GM21576 (cell line): ENCODE results near the gene KIAA1755.

Experiments
- ATAC-seq: cut with Tn5 transposase; IDR thresholded peaks from one replicate; pipeline ENCODE4 v1.9.1; 2021; ENCODE audit warnings: mild to moderate bottlenecking, moderate library complexity; ENCODE audit not compliant: unreplicated experiment

Gene KIAA1755

DNA sequence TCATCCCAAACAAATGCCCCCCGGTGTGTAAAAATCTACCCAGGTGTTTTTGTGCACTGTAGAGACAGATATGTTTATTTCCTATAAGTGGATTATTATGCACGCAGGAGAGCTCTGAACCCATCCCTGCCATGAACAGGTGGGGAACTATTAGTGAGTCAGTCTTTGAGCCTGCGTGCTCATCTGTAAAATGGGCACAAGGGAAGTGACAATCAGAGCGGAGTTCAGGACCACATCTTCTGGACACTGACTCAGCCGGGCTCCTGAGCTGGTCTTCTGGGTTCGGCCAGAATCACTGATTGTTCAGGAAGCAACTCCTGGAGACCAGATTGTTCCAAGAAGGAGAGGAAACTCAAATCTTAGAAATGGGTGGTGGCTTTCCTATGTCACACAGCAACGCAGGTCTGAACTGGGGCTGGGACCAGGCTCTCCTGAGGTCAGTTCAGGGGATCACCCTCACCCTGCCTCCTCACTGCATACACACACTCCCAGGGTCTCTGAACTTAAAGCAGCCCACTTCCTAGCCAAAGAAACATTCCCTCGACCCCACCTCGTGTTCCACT is 68.1 kb downstream of the KIAA1755 start:
- no peak for ATAC-seq

DNA sequence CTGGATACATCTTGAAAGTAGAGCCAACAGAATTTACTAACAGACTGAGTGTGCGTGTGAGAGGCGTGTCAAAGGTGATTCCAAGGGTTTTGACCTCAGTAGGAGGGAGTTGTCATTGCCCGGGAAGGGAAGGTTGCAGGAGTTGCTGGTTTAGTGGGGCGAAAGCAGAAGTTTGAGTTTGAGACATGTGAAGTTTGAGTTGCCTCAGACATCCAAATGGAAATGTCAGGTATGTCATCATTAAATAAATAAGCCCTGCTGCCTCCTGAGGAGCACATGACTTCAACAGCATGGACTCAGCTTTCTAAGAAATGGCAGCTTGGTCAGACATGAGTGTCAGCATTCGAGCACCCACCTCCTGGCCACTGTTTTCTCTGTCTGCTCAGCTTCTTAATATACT is 68.9 kb downstream of the KIAA1755 start:
- no peak for ATAC-seq

DNA sequence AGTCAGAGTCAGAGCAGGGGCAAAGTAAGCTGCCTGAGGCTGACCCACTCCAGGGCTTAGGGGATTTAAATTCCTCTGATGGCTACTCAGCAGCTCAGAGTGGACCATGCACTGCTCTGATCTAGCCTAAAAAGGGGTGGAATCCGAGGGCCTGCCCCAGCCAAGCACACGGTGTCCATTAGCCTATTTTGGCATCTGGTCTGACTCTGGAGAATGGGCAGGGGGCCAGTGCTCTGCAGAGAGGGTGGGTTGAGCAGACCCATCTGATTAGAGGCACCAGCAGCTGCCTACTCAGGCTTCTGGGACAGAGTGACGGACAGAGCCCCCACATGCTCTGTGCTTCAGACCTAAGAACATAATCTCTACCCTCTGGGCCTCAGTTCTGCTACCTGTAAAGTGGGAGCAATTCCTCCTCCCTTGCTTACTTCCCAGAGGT is 69.6 kb downstream of the KIAA1755 start:
- no peak for ATAC-seq

DNA sequence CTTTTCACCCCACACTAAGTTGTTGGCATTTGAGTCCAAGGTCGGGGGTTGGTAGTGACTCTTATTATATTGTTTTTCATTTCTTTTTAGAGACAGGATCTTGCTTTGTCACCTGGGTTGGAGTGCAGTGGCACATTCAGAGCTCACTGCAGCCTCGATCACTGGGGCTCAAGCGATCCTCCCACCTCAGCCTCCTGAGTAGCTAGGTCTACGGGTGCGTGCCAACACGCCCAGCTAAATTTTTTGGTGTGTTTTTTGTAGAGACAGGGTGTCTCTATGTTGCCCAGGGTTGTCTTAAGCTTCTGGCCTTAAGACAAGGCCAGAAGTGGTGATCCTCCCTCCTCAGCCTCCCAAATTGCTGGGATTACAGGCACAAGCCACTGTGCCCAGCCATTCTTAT is 70.4 kb downstream of the KIAA1755 start:
- no peak for ATAC-seq

DNA sequence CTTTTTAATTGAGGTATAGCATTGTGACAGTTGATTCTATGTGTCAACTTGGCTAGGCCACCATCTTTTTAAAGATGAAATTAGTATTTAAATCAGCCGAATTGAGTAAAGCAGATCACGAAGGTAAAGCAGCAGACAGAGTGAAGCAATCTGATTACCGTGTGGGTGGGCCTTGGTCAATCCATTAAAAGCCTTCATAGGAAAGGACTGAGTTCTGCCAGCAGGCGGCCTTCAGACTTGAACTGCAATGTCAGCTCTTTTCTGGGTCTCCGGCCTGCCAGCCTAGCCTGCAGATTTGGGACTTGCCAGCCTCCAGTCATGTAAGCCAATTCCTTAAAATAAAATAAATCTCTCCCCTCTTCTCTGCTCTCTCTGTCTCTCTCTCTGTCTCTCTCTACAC is 73.0 kb downstream of the KIAA1755 start:
- ATAC-seq: no peak

DNA sequence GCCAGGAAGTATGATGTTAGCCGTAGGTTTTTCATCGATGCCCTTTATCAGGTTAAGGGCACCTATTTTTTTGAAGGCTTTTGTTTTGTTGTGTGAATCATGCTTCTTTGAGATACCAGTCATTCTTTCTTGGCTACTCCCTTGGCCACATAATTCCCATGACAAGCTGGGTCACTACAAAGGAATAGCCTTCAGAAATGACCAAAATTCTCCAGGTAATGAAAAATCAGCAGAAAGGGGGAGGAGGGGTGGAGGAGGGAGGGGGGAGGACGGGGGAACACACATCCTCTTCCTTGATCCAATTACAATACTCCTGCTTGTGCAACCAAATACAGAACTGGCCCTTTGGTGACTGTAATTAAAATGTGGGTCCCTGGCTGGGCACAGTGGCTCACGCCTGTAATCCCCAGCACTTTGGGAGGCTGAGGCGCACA is 73.7 kb downstream of the KIAA1755 start:
- no peak for ATAC-seq

DNA sequence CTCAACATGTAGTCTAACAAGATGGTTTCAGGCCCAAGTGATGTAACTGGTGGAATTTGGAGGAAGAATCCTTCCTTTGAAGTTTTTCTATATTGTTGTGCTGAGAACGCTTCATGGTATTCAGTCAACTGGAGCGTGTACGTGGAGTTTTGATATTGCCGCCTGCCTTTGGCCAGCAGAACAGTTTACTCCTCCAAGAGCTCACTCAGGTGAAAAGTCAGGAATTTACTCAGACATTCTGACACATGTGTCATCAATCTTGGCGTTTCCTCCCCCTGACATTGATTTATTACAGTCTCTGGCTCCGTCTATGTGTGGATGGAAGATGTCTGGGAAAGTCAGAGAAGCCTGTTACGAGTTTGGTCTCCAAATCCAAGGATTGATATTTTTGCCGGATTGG is 76.4 kb downstream of the KIAA1755 start:
- ATAC-seq: no peak

DNA sequence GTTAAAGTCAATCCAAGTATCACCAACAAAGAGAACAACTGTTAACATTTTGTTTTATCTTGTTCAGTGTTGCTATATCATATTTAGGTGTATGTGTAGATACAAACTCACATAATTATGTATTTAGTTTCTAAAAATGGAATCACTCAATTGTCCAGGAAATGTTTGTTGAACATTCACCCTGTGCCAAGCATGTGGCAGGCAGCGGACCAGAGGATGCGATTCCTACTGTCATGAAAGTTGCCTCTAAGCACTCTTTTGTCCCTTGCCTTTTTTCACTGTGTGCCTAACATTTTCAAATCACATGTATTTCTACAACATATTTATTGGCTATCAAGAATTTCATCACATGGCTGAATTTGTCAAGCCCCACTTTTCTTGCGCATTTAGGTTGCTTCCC is 78.6 kb downstream of the KIAA1755 start:
- no peak for ATAC-seq

DNA sequence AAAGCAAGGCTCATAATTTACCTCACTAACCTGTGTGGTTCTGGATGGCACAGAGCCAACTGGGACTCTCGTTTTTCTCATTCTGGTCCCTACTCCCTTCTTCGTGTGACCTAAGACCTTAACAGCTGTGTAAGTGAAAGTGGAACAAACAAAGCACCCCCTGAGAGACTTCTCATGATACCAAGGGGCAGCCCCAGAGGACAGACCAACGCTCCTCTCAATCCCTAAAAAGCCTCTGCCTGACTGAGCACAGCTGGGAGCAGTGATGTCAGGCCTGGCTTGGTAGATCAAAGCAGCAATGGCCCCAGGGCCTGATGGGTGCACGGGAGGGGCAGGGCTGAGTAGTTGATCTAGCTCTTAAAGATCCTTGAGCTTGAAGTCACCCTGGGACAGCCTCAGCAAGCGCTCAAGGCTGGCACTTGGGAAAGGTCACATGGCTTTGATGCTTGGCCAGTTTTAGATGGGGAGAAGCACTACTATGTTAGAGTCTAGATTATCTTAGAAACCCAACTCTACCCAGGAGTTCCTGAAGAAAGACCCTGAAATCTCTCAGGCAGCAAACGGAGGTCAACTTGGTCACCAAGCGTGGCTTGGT is 79.2 kb downstream of the KIAA1755 start:
- peak; percentile 55 for ATAC-seq

DNA sequence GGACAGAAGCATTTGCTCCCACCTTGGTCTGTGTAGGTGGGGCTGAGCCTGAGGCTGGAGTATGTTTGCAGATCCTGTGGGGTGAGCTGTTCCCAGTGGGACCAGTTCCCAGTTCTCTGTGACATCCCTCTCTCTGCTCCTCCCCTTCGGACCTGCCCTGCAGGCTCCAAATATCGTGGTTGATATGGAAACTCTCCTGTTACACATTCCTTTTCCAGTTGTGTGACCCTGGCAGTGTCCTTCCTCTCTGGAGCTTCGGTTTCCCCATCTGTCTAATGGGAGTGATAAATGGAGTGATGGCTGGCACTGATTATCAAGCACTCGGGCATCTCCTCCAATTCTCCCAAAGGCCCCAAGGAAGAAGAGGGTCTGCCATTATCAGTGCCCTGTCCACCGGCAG is 79.8 kb downstream of the KIAA1755 start:
- no peak for ATAC-seq

DNA sequence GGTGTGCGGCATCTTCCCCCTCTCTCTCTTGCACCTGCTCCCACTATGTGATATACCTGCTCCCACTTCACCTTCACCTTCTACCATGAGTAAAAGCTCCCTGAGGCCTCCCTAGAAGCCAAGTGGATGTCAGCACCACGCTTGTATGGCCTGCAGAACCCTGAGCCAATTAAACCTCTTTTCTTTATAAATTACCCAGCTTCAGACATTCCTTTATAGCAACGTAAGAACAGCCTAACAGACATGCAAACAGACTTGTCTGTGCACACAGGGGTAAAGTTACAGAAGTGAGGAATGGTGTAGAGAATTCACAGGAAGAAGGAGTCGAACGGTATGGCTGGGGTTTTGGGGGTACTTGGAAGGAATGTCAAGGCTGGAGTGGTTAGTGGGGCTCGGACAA is 80.7 kb downstream of the KIAA1755 start:
- ATAC-seq: no peak

DNA sequence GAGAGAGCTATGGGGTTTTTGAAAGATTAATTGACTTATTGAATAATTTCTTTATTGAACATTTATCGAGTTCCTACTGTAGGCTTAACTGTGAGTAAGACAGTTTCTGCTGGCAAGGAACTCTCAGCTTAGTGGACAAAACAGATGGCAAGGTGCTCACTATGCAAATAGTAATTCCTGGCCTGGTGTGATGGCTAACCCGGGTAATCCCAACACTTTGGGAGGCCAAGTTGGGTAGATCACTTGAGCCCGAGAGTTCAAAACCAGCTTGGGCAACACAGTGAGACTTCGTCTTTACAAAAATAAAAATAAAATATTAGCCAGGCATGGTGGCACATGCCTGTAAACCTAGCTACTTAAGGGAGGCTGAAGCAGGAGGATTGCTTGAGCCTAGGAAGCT is 82.0 kb downstream of the KIAA1755 start:
- no peak for ATAC-seq

DNA sequence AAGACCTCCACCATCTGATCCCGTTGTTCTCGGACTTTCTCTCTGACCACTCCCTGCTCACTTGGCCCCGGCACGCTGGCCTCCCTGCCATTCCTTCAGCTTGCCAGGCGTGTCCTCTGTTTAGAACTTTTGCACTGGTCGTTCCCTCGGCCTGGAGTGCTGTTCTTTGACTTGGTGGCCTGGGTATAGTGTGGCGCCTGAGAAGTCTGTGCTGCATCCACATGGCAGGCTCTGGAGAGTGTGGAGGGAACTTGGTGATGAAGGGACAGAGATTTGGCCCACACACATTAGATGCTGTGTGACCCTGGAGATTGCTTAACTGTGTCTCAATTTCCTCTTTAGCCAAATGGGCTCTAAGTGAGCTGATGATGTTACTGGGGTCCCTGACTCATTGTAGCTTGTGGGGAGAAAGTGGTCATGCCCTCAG is 82.5 kb downstream of the KIAA1755 start:
- ATAC-seq: no peak

DNA sequence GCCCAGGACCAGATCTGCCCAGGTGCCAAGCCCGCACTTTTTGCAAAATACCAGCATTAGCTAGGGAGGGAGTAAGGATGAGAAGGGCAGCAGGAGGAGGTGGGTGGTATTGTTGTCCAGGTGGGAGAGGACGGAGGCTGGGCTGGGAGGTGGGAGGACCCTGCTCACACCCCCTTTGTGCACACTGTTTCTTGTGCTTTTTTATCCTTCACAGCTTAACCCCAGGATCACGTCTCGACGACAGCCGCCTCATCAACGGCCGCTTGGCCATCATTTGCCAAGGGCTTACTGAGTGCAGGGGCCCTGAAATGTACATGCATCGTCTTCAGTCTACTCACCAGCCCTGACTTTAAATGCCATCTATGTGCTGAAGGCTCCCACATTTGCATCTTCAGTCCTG is 83.3 kb downstream of the KIAA1755 start:
- no peak for ATAC-seq

DNA sequence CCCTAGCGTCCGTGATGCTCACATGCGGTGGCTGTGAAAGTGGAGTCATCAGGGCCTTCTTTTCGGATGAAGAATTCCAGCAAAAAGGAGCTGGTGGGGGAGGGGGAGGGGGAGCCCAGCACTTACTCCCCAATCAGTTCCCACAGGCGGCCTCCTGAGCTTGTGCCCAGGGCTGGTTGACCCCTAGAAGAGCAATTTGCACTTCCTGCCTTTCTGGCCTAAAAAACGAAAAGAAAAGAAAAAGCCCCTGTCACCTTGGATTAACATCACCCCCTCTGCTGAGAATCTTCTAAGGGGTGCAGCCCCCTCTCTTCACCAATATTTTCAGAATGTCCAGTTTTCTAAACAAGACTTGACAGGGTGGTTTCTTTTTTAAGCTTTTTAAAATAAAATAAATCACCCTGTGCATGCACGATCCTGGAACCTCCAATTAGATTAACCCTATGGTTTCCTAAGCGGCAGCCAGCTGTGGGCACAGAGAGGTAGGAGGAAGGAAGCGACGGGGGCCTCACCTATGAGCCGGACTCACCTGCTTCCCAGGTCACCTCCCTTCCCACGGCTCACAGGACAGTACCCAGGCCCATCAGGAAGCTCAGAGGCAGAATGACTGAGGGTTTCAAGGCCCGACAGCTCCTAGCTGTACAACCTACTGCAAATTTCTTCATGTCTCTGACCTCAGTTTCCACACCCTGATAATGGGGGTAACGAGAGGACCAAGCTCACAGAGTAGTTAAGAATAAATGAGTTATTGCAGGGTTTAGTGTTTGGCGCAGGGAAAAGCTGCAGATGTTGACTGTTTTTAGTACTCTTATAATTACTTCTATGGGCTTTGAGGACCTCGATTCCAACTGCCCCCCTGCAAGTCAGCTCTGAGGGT is 85.0 kb downstream of the KIAA1755 start:
- no peak for ATAC-seq

DNA sequence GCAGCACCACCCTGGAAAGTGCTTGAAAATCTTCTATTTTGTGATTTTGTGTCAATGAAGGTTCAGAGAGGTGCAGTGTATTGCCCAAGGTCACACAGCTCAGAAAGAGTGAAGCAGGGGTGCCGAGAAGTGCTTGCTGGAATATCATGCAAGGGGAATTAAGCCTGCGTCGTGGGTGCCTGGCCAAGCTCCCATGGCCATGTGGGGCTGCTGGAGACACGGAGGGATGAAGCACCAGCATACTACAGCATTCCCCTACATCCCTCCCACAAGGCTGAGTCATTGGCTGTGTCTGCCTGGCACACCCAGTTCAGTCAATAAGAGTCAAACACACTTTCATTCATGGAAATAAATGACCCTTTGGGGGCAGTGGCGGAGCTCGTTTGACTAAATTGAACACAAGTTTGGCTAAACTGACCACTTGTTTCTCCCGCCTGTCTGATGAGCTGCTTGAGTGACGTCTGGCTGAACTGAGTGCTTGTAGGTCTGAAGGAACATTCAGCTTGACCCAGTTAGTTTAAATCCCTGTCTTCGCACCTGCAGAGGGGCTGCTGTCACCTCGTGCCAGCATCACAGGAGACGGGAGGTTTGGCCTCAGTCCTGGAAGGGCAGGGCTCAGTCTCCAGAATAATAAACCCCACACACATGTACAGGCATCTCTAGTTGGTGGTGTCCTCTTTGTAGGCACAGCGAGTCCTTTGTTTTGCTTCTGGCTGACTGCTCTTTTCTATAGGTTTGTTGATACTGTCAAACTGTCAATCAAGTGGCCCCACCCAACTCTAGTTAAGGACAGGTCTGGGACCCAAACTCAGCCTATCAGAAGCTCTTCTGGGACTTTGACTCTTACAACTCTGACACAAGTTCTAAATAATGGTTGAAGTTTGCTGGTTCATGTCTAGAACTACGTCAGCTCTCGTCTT is 87.0 kb downstream of the KIAA1755 start:
- ATAC-seq: no peak

DNA sequence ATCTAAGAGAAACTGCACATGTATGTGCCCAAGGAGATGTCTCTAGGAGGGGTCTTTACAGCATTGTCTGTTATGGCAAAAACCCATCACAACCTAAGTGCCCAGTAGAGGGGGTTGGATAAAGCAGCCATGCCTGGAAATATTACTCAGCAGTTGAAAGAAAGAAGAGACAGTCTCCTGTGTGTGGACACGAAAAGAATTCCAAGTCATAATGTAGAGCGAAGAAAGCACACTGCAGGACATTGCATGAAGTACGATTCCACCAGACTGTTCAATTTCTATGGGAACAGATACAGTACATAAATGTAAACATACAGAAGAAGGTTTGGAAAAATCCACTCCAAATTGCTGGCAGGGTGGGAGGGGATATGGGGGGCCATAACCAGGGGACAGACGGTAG is 88.1 kb downstream of the KIAA1755 start:
- no peak for ATAC-seq

DNA sequence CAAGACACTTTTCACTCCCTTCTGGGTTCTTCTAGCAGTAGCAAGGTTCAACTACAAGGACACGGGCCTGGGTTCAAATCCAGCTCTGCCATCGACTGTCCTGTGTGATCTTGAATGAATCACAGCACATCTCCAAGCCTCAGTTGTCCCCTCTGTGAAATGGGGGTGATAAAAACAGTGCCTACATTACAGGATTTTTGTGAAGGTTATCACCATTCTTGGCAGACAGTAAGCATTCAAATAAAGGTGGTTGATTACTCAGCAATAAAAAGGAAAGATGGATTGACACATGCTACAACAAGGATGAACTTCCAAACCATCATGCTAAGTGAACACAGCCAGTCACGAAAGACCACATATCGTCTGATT is 88.9 kb downstream of the KIAA1755 start:
- ATAC-seq: no peak

DNA sequence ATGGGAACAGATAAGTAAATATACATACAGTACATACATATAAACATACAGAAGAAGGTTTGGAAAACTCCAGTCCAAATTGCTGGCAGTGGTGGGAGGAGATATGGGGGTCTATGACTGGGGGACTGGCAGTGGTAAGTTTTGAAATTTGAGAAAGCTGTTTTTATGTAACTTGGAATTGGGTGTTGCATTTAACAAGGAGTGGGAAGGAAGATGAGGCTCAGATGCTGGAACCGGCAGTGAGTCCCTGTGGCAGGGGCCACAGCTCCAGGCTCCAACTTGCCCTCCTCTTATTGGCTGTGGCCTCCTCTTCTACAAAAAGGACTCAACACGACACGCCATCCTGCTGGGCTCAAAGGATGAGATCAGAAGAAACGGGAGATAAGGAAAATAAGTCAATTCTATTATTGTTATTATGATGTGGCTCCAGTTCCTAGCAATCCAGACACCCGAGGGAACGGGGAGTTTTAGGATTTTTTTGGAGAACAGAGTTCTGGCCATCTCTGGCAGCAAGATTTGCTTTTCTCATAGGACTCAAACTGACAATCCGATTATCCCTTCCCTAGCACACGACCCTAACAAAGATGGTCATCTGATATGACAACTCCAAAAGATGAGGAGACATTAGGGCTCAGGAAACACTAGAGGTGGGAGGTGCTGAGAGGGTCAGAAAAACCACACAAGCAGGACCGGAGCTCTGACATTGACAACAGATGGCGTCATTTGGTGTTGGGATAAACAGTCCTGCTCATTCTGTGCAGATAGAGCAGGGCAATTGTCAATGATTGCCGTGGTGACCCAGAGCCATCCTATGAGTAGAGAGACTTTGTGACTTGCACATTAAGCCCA is 89.5 kb downstream of the KIAA1755 start:
- ATAC-seq: no peak

DNA sequence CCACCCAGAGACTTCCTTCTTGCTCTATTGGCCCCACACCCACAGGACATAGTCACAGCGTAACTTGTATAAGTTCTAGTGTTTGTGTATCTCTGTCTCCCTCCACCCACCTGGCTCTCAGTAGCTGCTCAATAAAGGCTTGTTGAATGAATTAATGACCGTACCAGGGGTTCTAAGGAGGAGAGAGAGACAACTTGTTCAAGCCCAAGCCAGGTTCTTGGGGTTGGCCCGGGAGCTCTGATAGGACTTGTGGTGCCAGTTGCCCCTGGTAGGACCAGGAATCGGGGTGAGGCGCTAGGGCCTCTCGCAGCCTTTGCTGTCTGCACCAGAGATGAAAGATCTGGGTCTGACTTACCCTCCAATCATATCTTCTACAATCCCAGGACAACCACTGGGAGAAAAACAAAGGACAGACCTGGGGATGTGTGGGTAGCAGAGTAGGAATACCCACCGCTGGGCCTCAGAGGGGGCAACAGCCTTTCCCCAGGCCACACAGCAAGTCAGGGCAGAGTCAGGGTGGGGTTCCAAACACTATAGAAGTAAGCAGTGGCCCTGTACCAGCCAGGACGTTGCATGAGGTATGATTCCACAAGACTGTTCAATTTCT is 90.2 kb downstream of the KIAA1755 start:
- ATAC-seq: no peak
